ENCODE measurements around the gene YTHDC2.
A peak's percentile ranks its signal among the peaks of the same experiment; 100 is the strongest.
"Not testable (repeated sequence)": the region's sequence is repeated elsewhere in the genome, so short reads cannot be mapped to it uniquely, and the experiment has no call there.

Gene YTHDC2

DNA sequence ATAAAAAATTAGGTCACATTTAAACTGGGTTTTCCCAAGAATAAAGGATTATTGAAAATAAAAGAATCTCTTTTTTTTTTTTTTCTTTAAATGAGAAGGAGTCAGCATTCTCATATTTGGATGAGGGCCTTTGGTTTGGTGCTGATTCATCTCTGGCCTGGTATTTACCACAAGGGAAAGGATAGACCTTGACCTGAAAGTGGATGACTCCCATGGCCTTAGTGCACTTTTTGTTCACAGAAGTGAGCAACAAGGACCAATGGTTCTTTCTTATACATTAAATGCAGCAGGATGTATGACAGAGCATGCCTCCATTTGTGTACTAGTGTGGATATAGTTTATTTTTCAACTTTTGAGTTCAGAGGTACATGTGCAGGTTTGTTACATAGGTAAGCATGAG, 6.9 kb downstream of the YTHDC2 start:
- no peak for DNase-seq

DNA sequence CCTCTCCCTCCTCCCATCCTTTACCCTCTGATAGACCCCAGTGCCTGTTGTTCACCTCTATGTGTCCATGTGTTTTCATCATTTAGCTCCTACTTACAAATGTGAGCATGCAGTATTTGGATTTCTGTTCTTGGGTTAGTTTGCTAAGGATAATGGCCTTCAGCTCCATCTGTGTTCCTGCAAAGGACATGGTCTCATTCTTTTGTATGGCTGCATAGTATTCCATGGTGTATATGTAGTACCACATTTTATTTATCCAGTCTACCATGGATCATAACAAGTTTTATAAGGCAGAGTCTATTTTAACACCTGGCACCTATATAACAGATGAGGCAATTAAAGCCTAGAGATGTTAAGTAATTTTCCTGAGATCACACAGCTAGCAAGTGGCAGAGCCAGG, 7.4 kb downstream of the YTHDC2 start:
- no peak for DNase-seq

DNA sequence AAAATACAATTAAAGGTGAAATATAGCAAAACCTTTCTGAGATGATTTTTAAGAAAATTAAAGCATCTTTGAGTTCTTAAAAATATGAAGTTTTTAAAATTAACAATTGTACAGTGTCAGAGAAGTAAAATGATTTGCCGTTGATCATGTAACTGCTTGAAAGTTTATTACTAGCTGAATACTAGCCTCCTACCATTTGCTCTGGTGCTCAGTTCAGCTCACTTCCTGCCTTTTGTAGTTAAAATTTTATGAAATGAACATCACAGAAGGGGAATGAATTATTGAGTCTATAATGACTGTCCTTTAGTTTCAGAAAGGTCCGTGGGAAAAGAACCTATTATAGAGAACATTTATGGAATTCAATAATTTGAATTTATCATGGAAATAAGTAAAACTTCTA, 9.7 kb downstream of the YTHDC2 start:
- no peak for DNase-seq

DNA sequence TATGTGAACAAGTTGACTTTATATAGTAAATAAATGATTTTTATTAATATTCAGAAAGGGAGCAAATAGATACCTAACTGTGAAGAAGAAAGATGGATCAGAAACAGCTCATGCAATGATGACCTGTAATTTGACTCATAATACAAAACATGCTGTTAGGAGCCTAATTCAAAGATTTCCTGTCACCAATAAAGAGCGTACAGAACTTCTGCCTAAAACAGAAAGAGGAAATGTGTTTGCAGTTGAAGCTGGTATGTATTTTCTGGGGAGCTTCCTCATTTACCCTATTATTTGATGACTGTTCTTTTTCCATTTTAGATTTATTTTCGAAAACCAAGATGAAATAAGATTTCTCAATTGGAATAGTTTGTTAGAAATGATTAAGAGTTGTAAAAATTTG, 11.4 kb downstream of the YTHDC2 start:
- DNase-seq = peak; percentile 30 to 85 (median 60)

DNA sequence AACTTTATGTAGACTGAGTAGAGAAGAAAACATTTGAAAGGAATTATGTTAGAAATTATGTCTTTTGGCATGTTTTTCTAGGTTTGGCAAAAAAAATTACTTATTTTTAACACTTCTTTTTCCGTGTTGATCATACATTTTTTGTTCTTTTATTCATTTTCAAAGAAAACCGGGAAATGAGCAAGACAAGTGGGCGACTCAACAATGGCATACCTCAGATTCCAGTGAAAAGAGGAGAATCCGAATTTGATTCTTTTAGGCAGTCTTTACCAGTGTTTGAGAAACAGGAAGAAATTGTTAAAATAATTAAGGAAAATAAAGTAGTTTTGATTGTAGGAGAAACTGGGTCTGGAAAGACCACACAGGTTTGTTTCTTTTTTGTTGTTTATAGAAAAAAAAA, 12.9 kb downstream of the YTHDC2 start:
- no peak for DNase-seq

DNA sequence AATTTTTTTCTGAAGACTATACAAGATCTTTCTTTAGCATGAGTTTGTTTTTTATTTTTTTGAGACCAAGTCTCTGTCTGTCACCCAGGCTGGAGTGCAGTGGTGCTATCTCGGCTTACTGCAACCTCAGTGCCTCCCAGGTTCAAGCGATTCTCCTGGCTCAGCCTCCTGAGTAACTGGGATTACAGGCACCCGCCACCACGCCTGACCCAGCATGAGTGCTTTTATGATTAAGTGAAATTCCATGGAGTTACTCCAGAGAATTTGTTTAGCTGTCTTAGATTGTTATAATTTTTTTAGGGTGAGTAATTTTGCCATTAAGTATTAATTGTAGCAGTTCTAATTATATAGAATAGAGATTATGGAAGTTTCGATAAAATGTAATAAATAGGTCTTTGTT, 14.3 kb downstream of the YTHDC2 start:
- DNase-seq = no peak

DNA sequence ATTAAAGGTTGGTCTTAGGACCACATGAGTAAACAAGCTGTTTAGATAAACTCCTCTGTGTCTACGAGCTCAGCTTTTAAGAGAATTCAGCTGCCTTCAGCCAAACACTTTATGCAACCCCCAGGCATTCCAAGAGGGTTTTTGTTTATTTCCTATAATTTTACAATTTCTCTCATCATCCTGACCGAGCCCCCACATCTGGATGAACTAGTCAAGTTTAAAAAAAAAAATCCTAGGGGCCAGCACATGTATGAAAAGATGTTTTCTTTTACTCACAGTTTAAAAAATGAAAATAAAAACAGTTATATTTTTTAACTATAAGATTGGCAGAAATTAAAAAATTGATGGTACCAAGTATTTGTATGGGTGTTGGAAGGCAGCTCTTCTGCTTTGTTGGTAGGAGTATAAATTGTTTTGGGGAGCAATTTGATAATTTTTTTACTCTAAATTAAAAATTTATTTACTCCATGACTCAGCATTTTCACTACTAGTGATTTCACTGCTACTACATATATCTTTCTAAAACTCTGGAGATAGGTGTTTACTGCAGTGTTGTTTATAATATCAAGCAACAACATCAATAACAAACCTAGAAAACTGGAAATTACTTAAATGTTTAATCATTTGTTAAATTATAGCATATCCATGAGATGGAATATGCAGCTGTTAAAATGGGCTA, 18.1 kb downstream of the YTHDC2 start:
- no peak for DNase-seq

DNA sequence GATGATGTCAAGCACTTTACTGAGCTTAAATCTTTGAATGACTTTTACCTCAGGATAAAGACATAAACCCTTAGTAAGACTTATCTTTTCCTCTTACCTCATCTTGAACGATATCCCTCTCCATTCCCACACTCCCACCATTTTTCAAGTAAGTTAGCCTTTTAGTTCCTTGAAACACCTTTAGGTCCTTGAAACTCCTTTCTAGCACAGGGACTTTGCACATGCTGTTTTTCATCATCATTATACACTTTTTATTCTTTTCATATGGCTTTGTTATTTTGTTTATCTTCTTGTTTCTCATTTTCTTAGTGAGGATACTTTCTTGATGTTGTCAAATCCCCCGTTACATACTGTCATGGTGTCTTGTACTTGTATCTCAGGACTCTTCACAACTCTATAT, 24.8 kb downstream of the YTHDC2 start:
- DNase-seq = no peak

DNA sequence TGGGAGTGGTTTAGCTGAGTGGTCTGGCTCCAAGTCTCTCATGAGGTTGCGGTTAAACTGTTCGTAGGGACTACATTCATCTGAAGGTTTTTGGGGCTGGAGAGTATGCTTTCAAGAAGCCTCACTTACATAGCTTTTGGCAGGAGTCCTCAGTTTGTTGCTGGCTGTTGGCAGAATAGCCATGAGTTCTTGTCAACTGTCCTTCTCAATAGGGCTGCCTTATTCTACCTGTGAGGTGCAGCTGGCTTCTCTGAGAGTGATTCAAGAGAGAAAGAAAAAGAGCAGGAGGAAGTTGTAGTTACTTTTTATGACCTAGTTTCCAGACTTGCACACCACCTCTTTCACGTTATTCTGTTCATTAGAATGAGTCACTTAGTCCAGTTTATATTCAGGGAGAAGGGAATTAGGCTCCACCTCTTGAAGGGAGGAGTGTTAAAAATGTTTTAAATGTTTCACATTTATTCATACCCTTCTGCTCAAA, 33.2 kb downstream of the YTHDC2 start:
- DNase-seq = no peak

DNA sequence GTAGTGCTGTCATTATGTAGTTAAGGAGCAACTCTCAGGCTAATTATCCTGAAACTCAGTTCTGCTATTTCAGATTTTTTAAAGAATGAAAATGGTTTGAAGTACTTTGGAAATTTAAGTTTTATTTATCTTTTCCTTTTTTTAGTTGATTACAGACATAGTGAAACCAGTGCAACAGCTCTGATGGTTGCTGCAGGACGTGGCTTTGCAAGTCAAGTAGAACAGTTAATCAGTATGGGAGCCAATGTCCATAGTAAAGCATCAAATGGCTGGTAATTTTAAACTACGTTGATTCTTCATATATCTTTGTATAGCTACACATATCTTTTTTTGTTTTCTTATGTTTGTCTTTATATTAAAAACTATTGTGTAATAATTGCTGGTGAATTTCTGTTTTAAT, 34.9 kb downstream of the YTHDC2 start:
- DNase-seq = no peak

DNA sequence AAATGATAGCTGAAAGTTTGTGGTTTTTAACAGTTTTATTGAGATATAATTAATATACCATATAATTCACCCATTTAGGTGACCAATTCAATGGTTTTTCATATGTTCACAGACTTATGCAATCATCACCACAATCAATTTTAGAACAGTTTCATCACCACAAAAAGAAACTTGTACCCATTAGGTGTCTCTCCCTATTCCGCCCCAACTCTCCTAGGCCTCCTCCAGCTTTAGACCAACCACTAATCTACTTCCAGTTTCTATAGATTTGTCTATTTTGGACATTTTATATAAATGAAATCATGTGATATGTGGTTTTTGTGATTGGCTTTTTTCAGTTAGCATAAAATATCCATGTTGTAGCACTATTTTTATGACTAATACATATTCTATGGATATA, 38.6 kb downstream of the YTHDC2 start:
- DNase-seq = no peak

DNA sequence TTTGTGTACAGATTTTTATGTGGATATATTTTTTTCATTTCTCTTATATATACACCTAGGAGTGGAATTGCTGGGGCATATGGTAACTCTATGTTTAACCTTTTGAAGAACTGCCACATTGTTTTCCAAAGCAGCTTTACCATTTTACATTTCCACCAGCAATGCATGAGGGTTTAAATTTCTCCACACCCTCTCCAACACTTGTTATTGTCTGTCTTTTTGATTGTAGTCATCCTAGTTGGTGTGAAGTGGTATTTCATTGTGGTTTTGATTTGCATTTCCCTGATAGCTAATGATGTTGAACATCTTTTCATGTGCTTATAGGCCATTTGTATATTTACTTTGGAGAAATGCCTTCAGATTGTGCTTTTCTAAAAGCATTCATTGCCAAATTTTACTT, 39.1 kb downstream of the YTHDC2 start:
- no peak for DNase-seq

DNA sequence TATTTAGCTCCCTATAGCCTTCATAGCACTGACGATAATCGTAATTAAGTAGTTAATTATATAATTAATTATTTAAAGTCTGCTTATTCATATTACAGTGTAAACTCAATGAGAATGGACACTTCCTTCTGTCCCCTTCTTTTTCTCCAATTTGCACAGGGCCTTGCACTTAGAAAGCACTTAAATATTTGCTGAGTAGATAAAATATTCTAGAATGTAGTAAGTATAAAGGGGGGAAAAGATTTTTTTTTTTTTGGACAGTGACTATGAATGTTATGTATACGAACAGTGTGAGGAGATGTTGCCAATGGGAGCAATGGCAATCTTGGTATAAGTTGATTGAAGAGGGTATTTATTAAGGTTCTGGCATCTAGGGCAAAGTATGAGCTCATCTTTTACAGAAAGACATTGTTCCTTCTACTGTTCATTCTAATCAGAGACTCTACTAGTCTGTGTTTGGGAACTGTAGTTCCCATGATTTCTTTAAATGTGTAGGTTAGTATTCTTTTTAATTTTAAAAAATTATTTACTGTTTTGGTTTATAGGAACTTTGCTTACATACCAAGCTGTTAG, 49.4 kb downstream of the YTHDC2 start:
- DNase-seq = no peak

DNA sequence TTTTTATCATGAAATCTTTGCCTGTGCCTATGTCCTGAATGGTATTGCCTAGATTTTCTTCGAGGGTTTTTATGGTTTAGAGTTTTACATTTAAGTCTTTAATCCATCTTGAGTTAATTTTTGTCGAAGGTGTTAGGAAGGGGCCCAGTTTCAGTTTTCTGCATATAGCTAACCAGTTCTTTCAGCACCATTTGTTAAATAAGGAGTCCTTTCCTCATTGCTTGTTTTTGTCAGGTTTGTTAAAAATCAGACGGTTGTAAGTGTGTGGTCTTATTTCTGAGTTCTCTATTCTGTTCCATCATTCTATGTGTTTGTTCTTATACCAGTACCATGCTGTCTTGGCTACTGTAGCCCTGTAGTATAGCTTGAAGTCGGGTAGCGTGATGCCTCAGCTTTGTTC, 55.9 kb downstream of the YTHDC2 start:
- no peak for DNase-seq

DNA sequence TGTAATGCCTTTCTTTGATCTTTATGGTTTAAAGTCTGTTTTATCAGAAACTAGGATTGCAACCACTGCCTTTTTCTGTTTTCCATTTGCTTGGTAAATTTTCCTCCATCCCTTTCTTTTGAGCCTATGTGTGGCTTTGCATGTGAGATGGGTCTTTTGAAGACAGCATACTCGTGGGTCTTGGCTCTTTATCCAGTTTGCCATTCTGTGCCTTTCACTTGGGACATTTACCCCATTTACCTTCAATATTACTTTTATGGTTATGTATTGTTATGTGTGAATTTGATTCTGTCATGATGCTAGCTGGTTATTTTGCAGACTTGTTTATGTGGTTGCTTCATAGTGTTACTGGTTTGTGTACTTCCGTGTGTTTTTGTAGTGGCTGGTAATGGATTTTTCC, 59.2 kb downstream of the YTHDC2 start:
- no peak for DNase-seq

DNA sequence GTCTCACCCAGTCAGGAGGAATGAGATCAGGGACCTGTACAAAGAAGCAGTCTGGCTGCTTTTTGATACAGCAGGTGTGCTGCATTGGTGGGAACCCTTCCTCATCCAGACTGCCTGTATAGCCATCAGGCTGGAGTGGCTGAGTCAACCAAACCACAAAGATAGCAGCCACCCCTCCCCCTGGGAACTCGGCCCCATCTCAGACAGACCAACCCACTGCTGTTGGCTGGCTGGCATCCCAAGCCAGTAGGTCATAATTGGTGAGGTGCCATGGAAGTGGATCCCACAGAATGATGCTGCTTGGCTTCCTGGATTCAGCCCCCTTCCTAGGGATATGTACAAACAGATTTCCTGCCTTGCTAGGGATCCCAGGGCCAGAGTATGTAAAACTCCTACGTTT, 60.9 kb downstream of the YTHDC2 start:
- DNase-seq = no peak

DNA sequence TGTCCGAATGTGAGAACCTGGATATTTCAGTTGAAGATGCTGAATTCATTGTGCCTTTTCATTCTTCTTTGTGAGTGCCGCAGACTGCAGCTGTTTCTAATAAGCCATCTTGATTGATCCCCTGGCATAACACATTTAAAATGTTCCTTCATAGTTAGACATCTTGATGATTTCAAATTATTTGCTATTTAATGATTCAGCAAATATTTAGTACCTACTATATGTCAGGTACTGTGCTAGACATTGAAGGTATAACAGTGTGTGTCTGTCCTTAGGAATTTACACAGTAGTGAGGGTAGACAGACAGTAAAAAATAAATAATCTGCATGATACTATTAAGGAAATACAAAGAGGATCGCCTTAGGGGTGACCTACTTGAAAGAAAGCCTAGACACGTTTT, 61.6 kb downstream of the YTHDC2 start:
- no peak for DNase-seq

DNA sequence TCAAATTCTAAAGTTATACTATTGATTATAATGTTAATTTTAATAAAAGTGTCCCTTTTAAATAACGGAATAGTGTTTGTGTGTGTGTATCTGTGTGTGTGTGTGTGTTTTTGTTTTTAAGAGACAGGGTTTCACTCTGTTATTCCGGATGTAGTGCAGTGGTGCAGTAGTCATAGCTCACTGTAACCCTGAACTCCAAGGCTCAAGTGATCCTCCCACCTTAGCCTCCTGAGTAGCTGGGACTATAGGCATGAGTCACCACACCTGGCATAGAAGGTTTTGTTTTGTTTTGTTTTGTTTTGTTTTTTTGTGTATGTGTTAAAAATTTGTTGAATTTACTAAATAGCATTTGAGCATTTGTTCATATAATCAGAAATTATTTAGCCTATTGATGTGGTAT, 64.6 kb downstream of the YTHDC2 start:
- DNase-seq = no peak

DNA sequence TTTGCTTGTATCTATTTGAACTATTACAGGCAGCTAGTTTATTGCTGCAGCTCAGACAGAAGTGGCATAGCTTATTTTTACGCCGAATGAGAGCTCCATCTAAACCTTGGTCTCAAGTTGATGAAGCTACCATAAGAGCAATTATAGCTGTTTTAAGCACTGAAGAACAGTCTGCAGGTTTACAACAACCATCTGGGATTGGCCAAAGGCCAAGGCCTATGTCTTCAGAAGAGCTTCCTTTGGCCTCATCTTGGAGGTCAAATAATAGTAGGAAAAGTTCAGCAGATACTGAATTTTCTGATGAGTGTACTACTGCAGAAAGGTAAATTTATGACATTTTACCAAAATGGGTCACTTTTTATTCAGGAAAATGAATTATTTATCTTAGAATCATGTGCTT, 67.9 kb downstream of the YTHDC2 start:
- no peak for DNase-seq

DNA sequence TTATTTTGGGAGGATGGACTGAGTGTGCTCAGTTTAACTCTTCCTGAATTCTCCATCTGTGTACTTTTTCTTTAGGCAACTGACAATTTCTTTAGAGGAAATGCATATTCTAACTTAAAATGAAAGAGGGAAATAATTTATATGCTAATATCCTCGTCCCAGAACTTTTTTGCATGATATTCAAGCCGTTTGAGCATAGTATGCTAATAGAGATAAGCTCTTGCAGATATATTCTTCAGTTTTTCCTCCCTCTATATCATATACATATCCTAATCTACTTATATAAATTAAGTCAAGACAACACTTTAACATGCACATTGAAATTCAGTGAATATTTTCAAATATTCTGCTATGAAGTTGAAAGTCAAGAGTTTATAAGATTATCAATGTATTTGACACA, 84.7 kb downstream of the YTHDC2 start:
- no peak for DNase-seq

DNA sequence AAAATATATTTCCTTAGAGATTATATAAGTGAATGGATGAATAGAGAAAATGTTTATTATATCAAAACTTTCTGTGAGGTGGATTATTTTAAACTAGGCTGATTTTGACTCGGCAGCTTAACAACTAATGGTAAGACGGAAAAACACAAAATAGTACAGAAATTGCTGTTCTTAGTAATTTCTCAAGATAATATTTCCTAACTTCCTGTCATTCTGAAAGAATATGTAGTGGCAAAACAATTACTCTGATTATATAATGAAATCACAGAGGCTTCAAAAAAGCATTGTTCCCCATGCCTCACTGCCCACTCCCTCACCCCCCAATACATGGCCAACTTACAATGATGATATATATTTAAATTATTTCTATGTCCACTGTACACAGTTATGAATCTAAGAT, 85.4 kb downstream of the YTHDC2 start:
- peak in 2 of 4 experiments; percentile 39 to 55 for DNase-seq

DNA sequence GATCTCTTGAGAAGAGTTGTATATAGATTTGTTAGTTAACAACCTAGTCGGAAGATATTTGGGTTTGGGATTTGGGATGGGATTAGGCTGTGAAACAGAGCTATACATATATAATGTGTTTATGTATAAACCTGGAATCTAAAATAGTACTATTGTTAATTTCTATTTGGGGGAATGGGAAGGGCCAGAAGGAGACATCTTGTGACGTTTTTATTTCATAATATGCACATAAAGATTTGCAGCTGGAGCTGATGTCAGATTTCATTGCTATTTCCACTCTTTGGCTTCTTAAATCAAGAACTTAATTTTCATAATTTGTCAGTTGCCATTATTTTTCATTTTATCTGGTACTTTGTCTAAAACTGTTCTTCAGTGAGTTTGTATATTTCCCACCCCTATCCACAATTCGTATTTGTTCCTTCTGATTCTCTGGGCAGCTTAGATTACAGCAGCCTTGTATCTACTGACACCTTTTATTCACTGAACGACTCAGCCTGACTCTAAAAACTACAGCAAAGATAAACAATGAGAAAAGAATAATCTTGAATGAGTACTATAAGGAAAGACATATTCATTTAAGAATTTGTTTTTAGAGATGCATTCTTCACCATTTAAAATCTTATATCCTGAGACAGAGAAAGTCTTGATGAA, 86.9 kb downstream of the YTHDC2 start:
- no peak for DNase-seq

DNA sequence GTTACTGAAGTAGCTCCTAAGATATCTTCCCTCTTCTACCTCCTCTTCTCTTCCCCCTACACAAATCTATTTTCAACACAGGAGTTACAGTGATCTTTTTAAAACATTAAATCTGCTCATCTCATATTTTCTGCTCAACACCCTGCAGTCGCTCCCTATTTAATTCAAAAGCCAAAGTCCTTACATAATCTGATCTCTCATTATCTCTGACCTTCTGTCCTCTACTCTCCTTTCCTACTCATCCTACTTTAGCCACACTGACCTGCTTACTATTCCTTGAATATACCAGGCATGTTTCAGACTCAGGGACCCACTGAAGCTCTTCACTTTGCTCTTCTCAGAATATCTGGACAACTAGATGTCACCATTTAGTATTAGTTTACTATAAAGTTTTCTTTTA, 87.9 kb downstream of the YTHDC2 start:
- DNase-seq = no peak

DNA sequence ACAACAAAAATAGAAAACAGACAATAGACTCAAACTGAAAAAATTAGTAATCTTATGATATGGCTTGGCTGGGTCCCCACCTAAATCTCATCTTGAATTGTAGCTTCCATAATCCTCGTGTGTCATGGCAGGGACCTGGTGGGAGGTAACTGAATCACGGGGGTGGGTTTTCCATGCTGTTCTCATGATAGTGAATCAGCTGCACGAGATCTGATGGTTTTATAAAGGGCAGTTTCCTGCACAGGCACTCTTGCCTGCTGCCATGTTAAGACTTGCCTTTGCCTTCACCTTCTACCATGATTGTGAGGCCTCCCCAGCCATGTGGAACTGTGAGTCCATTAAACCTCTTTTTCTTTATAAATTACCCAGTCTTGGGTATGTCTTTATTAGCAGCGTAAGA, 89.8 kb downstream of the YTHDC2 start:
- not testable (repeated sequence) for DNase-seq

Data from suppressor macrophage (primary cell).